Measurements from ENCODE around the gene GGCX.
A peak's percentile ranks its signal among the peaks of the same experiment; 100 is the strongest.

The GGCX gene

GRCh38 chr2:85541753-85542457, 19.4 kb downstream of the GGCX start:
- no peak for DNase-seq (ENCODE audit: low read depth, low spot score)

DNA sequence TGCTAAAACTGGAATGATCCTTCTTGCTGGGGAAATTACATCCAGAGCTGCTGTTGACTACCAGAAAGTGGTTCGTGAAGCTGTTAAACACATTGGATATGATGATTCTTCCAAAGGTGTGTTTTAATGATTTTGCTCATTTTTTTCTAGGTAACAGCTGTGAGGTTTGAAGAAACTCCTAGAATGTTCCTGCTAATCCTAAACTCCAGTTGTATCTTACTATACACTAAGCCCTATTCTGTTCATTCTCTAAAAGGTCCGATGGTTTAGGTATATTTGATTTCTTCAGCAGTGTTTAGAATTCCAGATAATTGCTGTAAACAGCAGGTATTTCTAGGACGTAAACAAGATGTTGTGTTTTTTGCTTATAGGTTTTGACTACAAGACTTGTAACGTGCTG, 20.0 kb downstream of the GGCX start:
- no peak for DNase-seq (ENCODE audit: low read depth, low spot score)

DNA sequence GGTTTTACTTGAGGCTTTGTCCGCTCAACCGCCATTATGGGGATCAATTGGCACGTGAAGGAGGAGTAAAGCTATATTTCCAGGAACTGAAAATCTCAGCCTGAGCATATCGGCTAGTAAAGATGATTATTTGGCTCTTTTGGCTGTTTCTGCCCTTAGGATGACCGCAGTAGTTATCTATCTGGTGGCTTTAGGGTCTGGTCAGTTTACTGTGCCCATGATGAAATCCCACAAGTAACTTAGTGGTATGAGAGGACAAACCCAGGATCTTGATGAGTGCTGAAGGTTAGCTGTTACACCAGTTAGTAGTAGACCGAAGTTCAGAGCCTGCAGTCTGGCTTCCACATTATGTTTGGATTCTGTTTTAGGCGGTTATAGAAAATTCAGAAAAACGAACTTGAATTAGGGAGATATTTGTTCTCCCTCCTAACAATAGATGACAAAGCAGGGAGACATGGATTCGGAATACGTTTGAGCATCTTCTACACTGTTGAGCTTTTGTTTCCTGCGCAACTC, 21.1 kb downstream of the GGCX start:
- DNase-seq (ENCODE audit: low read depth, low spot score), result no peak

- DNase-seq (ENCODE audit: low read depth, low spot score), result no peak
Measured at GRCh38 chr2:85539361-85540132, 21.7 kb downstream of the GGCX start.

GRCh38 chr2:85538507-85539360, 22.6 kb downstream of the GGCX start, which contains the start of gene MAT2A:
TSS of gene MAT2A (plus strand) at chr2:85539168. CDS start at chr2:85539288, 120 bp downstream.
- peak; percentile 85 for DNase-seq (ENCODE audit: low read depth, low spot score)

GRCh38 chr2:85537600-85538506, 23.4 kb downstream of the GGCX start:
- DNase-seq (ENCODE audit: low read depth, low spot score), result no peak

GRCh38 chr2:85536479-85536878, 24.8 kb downstream of the GGCX start:
- no peak for DNase-seq (ENCODE audit: low read depth, low spot score)

GRCh38 chr2:85534881-85535280, 26.4 kb downstream of the GGCX start:
- DNase-seq (ENCODE audit: low read depth, low spot score), result no peak

DNA sequence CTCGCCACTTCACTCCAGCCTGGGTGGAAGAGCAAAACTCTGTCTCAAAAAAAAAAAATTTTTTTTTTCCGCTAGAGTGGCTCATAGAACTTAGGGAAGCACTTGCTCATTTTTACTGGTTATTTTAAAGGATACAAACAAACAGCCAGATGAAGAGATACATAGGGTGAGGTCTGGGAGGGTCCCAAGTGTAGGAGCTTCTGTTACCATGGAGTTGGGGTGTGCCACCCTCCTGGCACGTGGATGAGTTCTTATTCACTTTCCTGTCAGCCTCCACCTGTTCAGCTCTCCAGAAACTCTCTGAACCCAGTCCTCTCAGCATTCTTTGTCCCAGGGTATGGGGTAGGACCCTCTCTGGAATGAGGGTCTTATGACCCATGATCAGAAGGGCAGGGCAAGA, 27.2 kb downstream of the GGCX start:
- no peak for DNase-seq (ENCODE audit: low read depth, low spot score)

DNA sequence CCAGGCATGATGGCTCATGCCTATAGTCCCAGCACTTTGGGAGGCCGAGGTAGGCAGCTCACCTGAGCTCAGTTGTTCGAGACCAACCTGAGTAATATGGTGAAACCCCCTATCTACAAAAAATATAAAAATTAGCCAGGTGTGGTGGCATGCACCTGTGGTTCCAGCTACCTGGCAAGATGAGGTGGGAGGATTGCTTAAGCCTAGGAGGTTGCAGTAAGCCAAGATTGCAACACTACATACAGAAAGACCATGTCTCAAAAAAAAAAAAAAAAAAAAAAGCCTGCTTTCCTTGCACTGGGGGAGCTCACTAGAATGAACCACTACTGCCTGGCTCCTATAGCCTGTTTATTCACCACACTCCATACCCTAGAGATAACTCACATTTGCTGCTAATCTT, 29.7 kb downstream of the GGCX start:
- DNase-seq (ENCODE audit: low read depth, low spot score), result no peak

- no peak for DNase-seq (ENCODE audit: low read depth, low spot score)
Measured at GRCh38 chr2:85529809-85530208, 31.5 kb downstream of the GGCX start.

DNA sequence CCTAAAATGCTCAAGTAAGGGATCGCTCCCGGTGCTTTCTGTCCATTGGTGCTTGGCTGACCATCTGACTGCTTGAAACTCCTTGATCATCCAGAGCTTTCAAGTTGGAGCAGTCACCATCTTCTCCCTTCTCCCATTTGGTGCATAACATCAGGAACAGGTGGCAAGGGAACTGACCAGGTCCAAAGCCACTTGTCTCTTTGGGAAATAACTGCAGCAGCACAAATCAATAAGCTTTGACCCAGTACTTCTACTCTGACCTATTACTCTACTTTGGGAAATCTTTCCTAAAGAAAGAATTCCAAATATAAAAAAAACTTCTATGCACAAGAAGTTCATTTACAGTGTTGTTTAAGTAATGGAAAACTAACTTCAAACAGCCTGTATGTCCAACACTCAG, 32.9 kb downstream of the GGCX start:
- DNase-seq (ENCODE audit: low read depth, low spot score), result no peak

- DNase-seq (ENCODE audit: low read depth, low spot score), result no peak
Measured at GRCh38 chr2:85527787-85528186, 33.5 kb downstream of the GGCX start.

GRCh38 chr2:85525567-85525966, 35.7 kb downstream of the GGCX start:
- no peak for DNase-seq (ENCODE audit: low read depth, low spot score)

DNA sequence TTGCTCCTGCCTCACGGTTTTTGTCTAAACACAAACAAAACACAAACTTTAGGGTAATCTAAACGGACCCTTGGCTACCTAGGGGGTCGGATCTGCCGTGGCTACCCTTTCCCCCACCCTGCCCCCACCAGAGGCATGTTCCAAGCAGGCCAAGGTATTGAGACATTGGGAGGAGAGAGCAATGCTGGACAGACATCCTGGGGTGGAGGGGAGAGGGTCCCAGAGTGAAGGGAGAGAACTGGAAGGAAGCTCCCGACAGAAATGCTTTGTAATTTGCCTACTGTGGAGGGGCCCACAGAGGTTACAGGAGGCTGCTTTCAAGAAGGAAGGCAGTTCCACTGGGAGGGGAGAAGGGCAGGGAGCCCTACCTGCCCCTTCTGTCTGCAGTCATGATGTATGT, 36.3 kb downstream of the GGCX start:
- no peak for DNase-seq (ENCODE audit: low read depth, low spot score)

- DNase-seq (ENCODE audit: low read depth, low spot score), result no peak
Measured at GRCh38 chr2:85524336-85524908, 36.9 kb downstream of the GGCX start.

DNA sequence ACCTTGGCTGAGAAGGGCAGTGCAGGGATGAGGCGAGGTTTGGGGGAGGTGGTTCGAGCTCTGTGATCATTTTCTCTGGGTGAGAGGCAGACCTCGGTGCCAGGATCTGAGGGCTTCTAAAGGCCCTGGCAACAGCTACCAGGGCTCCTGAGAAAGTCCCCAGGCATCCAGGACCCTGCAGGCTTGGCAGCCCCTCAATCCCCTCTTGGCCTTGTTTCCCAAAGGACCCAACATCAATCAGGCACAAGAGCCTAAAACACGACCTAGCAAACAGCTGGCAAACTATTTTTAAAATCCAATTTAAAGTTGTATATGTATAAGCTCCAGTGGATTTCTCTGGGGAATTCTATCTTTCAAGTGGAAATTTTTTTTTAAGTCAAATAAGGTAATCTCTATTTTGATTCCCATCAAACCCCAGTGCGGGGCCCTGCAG, 37.4 kb downstream of the GGCX start:
- no peak for DNase-seq (ENCODE audit: low read depth, low spot score)

- DNase-seq (ENCODE audit: low read depth, low spot score), result no peak
Measured at GRCh38 chr2:85523062-85523902, 38.0 kb downstream of the GGCX start.

GRCh38 chr2:85522090-85522647, 39.1 kb downstream of the GGCX start:
- no peak for DNase-seq (ENCODE audit: low read depth, low spot score)
